PC-9 (cell line): Measurements from ENCODE around the gene PARP3.

Experiments
- EZH2 ChIP-seq: fragments of 200-600 bp; sonication (generic); IDR thresholded peaks from 2 replicates; pipeline ENCODE4 v1.8.0; 2017; ENCODE audit warnings: antibody characterized with exemption, low read depth
- TF ChIP-seq, protein P1 (sequence below): fragments of 200-600 bp; sonication (generic); conservative IDR thresholded peaks from 2 replicates; pipeline ENCODE4 v1.6.1; 2017; ENCODE audit warnings: mixed run types, antibody characterized with exemption, mild to moderate bottlenecking, moderate library complexity

DNA sequence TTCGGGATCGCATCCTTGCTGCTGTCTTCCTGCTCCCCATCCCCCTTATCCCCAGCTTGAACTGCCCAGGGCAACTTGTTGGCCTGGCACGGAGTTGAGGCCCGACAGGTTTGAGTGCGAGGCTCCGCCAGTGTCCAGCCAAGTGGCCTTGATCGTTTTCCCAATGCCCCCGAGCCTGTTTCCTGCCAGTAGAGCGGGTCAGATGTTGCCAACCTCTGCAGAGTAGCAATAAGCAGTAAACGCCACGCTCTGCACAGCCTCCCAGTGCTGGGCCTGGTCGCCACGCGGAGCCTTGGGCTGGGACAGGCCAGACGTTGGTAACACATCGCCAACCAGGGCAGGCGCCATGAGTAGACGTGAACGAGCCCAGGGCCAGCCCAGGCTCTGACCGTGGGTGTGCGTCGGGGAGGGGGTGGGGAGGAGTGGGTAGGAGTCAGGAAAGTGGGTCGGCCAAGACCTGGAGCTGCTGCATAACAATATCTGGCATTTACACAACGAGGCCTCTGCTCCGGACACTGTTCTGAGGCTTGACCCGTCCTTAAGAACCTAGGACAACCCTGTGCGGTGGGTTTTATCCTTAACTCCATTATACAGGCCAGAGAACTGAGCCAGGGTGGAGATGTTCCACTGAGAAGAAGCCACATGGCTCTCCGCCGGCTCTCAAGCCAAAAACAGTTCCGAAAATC lies 32.3 kb downstream of the PARP3 start:
- TF ChIP-seq, protein P1, sequence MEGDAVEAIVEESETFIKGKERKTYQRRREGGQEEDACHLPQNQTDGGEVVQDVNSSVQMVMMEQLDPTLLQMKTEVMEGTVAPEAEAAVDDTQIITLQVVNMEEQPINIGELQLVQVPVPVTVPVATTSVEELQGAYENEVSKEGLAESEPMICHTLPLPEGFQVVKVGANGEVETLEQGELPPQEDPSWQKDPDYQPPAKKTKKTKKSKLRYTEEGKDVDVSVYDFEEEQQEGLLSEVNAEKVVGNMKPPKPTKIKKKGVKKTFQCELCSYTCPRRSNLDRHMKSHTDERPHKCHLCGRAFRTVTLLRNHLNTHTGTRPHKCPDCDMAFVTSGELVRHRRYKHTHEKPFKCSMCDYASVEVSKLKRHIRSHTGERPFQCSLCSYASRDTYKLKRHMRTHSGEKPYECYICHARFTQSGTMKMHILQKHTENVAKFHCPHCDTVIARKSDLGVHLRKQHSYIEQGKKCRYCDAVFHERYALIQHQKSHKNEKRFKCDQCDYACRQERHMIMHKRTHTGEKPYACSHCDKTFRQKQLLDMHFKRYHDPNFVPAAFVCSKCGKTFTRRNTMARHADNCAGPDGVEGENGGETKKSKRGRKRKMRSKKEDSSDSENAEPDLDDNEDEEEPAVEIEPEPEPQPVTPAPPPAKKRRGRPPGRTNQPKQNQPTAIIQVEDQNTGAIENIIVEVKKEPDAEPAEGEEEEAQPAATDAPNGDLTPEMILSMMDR = peak; percentile 61
- TF ChIP-seq EZH2 = no peak
